Fibroblast of lung (primary cell): ENCODE results near the gene SFXN1. TPM values are rescaled to one million over a fixed set of nuclear protein-coding genes. Genes with fewer than 3 reads are reported as not detected.
"Not testable (repeated sequence)": the region's sequence is repeated elsewhere in the genome, so short reads cannot be mapped to it uniquely, and the experiment has no call there.

Experiments used
- DNase-seq, 2 donors: peaks; one replicate each; pipeline versions ENCODE4 v3.0.0 to v3.0.0-alpha.2; 2010; ENCODE audit warnings: low read depth in 2 of 2
- H2AFZ ChIP-seq: 2 replicates; pipeline ENCODE4 v1.5.1; 2012; ENCODE audit warnings: low read length, control low read depth, inconsistent platforms
- H3K27ac ChIP-seq: 2 replicates; pipeline ENCODE4 v1.5.1; 2011; ENCODE audit warnings: low read length, control low read depth; ENCODE audit not compliant: insufficient read depth
- H3K27me3 ChIP-seq: 2 replicates; pipeline ENCODE4 v1.5.1; 2011; ENCODE audit warnings: mild to moderate bottlenecking, low read length; ENCODE audit not compliant: control insufficient read depth, insufficient read depth
- H3K36me3 ChIP-seq: 2 replicates; pipeline ENCODE4 v1.5.1; 2011; ENCODE audit warnings: low read length; ENCODE audit not compliant: control insufficient read depth, insufficient read depth
- H3K4me1 ChIP-seq: 2 replicates; pipeline ENCODE4 v1.5.1; 2011; ENCODE audit warnings: low read length; ENCODE audit not compliant: control insufficient read depth, insufficient read depth; ENCODE audit errors: extremely low read depth
- H3K4me2 ChIP-seq: 2 replicates; pipeline ENCODE4 v1.5.1; 2011; ENCODE audit warnings: low read length, control low read depth; ENCODE audit not compliant: insufficient read depth; ENCODE audit errors: extremely low read depth
- H3K4me3 ChIP-seq, 4 experiments: fragments of 200-600 bp in 1 of 4; sonication (generic) in 1 of 4; replicated peaks in 1 of 4; 2 replicates each; pipeline ENCODE4 v1.5.1; 2011 to 2016; ENCODE audit warnings: low read length in 4 of 4, low read depth in 3 of 4, mild to moderate bottlenecking in 3 of 4, control low read depth in 2 of 4, inconsistent platforms in 1 of 4, mixed read lengths in 1 of 4; ENCODE audit not compliant: insufficient read depth in 1 of 4; ENCODE audit errors: control extremely low read depth in 1 of 4
- H3K79me2 ChIP-seq: 2 replicates; pipeline ENCODE4 v1.5.1; 2012; ENCODE audit warnings: mild to moderate bottlenecking, low read length, inconsistent platforms; ENCODE audit not compliant: control insufficient read depth, insufficient read depth
- H3K9ac ChIP-seq: 2 replicates; pipeline ENCODE4 v1.5.1; 2011; ENCODE audit warnings: mild to moderate bottlenecking, low read length, control low read depth; ENCODE audit not compliant: insufficient read depth
- H3K9me3 ChIP-seq: 2 replicates; pipeline ENCODE4 v1.5.1; 2012; ENCODE audit warnings: low read depth, low read length; ENCODE audit not compliant: control insufficient read depth, insufficient read depth
- H4K20me1 ChIP-seq: 2 replicates; pipeline ENCODE4 v1.5.1; 2011; ENCODE audit warnings: low read length; ENCODE audit not compliant: control insufficient read depth, insufficient read depth; ENCODE audit errors: extremely low read depth
- EZH2 ChIP-seq: IDR thresholded peaks from 2 replicates; pipeline ENCODE4 v1.5.1; 2012; ENCODE audit warnings: low read length, control low read depth, mild to moderate bottlenecking; ENCODE audit errors: missing control alignments
- polyA plus RNA-seq, 2 donors: library from polyadenylated mRNA; depleted of rRNA in 1 of 2; stranded (reverse) in 1 of 2; unstranded in 1 of 2; fragments of >200 nt; gene quantifications; 2 replicates each; pipeline ENCODE4 v1.2.1, GENCODE V29; 2011 to 2012; ENCODE audit warnings: missing spikeins in 1 of 2
- total RNA-seq: library from RNA; depleted of rRNA; stranded (reverse); fragments of >200 nt; gene quantifications from 2 replicates; pipeline ENCODE4 v1.2.1, GENCODE V29; 2014
- TF ChIP-seq, protein P1 (sequence below), 2 donors: IDR thresholded peaks in 1 of 2; conservative IDR thresholded peaks in 1 of 2; 1 replicate in 1 of 2; 2 replicates in 1 of 2; pipeline ENCODE4 v1.5.1; 2011 to 2012; ENCODE audit warnings: low read length in 2 of 2, control low read depth in 1 of 2, inconsistent platforms in 1 of 2, low read depth in 1 of 2, mild to moderate bottlenecking in 1 of 2

The SFXN1 gene
- total and polyA plus RNA-seq, 2 donors (not counting 1 experiment from before 2014, with no cell fraction given) = 58.3 to 125 TPM

DNA sequence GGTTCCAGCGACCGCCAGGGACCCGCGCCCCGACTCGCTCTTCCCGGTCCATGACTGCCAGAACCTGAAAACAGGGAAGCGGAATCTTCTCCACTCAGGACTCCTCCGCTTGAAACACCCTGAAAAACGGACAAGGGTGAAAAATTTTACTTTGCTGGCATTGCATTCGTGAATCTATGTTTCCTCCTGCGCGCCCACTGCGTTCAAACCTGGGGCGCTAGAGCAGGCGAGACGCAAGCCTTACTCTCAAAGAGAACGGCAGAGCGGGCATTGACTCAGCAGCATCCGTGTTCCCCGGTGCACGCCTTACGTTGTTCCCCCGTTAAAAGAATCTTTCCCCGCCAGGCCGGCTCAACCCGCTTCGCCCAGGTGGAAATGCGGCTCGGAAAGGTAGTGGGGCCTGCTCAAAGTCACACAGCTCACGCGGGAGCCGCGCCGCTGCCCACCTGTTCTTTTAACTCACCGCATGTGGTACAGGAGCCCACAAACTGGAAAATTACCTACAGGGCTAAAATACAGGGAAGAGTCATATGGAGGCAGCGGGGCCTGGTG, 33.4 kb upstream of the SFXN1 start:
- no peak for DNase-seq
- Histone ChIP-seq H3K27ac (no peak overlapping the region), H3K36me3 (no peaks in the 10 kb centered on the region), H3K4me2 (peak overlapping the region; percentile 82), H4K20me1 (no peaks in the 10 kb centered on the region), H3K4me3 (peak overlapping the region in 2 of 4 experiments; percentile 16 to 41), H3K9me3 (no peaks in the 10 kb centered on the region), H2AFZ (peak overlapping the region; percentile 62), H3K27me3 (peaks cover 6% of the 10 kb centered on the region), H3K79me2 (no peaks in the 10 kb centered on the region), H3K4me1 (no peaks in the 10 kb centered on the region), H3K9ac (no peak overlapping the region)
- TF ChIP-seq, protein P1, sequence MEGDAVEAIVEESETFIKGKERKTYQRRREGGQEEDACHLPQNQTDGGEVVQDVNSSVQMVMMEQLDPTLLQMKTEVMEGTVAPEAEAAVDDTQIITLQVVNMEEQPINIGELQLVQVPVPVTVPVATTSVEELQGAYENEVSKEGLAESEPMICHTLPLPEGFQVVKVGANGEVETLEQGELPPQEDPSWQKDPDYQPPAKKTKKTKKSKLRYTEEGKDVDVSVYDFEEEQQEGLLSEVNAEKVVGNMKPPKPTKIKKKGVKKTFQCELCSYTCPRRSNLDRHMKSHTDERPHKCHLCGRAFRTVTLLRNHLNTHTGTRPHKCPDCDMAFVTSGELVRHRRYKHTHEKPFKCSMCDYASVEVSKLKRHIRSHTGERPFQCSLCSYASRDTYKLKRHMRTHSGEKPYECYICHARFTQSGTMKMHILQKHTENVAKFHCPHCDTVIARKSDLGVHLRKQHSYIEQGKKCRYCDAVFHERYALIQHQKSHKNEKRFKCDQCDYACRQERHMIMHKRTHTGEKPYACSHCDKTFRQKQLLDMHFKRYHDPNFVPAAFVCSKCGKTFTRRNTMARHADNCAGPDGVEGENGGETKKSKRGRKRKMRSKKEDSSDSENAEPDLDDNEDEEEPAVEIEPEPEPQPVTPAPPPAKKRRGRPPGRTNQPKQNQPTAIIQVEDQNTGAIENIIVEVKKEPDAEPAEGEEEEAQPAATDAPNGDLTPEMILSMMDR (conservative IDR thresholded peaks at IDR 0.05 in 1 of 2, IDR thresholded peaks at IDR 0.05 in 1 of 2; ENCODE audit: low read depth in 1 of 2, low read length in 2 of 2) = no peak
- no peak for TF ChIP-seq EZH2

DNA sequence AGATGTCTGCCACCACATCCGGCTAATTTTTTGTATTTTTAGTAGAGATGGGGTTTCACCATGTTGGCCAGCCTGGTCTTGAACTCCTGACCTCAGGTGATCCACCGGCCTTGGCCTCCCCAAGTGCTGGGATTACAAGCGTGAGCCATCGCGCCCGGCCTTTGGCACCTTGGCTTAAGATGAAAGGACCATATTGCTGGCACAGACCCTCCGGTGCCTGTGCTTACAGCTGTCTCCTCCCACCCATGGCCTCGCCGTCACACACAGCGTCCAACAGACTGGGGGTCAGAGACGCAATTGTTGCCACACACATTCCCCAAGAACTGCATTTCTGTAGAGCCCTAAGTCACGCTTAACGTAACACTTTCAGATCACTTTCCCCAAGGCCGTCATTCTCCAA, 32.0 kb upstream of the SFXN1 start:
- not testable (repeated sequence) for H3K4me3 ChIP-seq, H3K27ac ChIP-seq, H3K9ac ChIP-seq, H2AFZ ChIP-seq, H3K27me3 ChIP-seq, H3K4me2 ChIP-seq, H3K79me2 ChIP-seq, DNase-seq, H3K36me3 ChIP-seq, H4K20me1 ChIP-seq, H3K4me1 ChIP-seq, H3K9me3 ChIP-seq

DNA sequence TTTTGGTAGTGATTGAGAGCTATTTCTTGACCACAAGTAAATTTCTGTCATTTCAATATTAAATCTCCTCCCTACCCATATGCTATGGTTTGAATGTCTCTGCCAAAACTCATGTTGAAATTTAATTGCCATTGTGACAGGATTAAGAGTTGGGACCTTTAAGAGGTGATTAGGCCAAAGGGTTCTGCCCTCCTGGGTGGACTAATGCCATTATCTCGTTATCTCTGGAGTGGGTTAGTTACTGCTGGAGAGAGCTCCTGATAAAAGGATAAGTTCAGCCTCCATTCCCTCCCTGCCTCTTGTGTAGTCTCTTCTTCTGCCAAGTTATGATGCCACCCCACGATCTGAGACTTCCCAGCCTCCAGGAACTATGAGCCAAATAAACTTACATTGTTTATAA, 30.8 kb upstream of the SFXN1 start:
- no peak for TF ChIP-seq EZH2
- TF ChIP-seq, protein P1 (conservative IDR thresholded peaks at IDR 0.05 in 1 of 2, IDR thresholded peaks at IDR 0.05 in 1 of 2; ENCODE audit: low read depth in 1 of 2, low read length in 2 of 2) = no peak
- no peaks in the 10 kb centered on the region for H4K20me1 ChIP-seq
- H3K27ac ChIP-seq = no peak overlapping the region
- DNase-seq = no peak
- H3K27me3 ChIP-seq = peaks cover 6% of the 10 kb centered on the region
- H2AFZ ChIP-seq = no peak overlapping the region
- no peak overlapping the region for H3K4me3 ChIP-seq
- no peaks in the 10 kb centered on the region for H3K36me3 ChIP-seq
- no peak overlapping the region for H3K4me2 ChIP-seq
- H3K79me2 ChIP-seq = no peaks in the 10 kb centered on the region
- no peaks in the 10 kb centered on the region for H3K4me1 ChIP-seq
- H3K9me3 ChIP-seq = no peaks in the 10 kb centered on the region
- H3K9ac ChIP-seq = no peak overlapping the region
